22Rv1 (cell line): ENCODE data around the gene CDC34.
A peak's percentile ranks its signal among the peaks of the same experiment; 100 is the strongest.

Experiments
- H3K27ac ChIP-seq: fragments of 450-650 bp; 2 replicates; pipeline ENCODE4 v1.5.1; 2017
- CTCF ChIP-seq: fragments of 450-650 bp; IDR thresholded peaks from 2 replicates; pipeline ENCODE4 v1.5.1; 2017; ENCODE audit warnings: mild to moderate bottlenecking
- ZFX ChIP-seq: fragments of 450-650 bp; IDR thresholded peaks from 2 replicates; pipeline ENCODE4 v1.6.1; 2017; ENCODE audit warnings: antibody characterized with exemption, borderline replicate concordance

Gene CDC34

GRCh38 chr19:518598-519231, 12.8 kb upstream of the CDC34 start:
- H3K27ac ChIP-seq, result no peak overlapping the region
- TF ChIP-seq ZFX, result no peak
- TF ChIP-seq CTCF, result no peak

DNA sequence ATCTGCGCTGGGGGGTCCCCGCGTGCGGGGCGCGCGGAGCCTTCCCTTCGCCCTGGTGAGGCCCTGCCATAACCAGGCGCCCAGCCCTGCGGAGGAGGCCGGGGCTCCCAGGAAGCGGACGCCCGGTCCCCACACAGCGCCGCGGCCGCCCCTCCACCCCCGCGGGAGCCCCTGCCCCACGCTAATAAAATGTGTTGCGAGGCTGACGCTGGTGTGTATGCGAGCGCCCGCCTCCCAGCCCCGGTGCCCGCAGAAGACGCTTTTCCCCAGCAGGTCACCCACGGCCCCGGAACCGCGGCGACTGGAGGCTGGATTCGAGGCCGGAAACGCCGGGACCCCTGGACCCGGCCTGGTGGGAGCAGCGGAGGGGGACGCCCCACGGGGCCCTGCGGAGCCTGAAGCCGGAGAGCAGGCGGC, 12.1 kb upstream of the CDC34 start:
- TF ChIP-seq ZFX, result no peak
- TF ChIP-seq CTCF, result no peak

DNA sequence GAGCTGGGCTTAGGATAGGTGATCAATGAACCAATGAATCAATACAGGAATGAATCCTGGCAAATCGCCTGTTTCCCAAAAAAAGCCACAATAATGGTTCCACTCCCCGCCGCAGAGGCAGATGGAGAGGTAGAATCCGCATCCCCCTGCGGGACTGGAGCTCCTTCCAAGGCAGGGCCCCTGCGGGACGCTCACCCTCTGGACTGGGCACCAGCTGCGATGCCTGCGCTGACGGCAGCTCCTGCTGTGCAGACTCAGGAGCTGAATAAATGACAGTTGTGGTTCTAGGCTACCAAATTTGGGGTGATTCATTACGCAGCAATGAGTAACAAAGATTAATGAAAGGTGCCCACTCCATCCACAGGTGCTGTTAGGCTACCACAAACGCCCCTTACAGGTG, 8.8 kb upstream of the CDC34 start:
- TF ChIP-seq ZFX (no peak), CTCF (no peak)
- H3K27ac ChIP-seq, result no peak overlapping the region

More for the DNA sequence above, 12.1 kb upstream of the CDC34 start:
- H3K27ac ChIP-seq, result no peak overlapping the region

- TF ChIP-seq ZFX, result no peak
- TF ChIP-seq CTCF, result no peak
- H3K27ac ChIP-seq, result no peak overlapping the region; the same call in 1 of the 2 replicates
Observed at GRCh38 chr19:524062-524674, 7.4 kb upstream of the CDC34 start.

DNA sequence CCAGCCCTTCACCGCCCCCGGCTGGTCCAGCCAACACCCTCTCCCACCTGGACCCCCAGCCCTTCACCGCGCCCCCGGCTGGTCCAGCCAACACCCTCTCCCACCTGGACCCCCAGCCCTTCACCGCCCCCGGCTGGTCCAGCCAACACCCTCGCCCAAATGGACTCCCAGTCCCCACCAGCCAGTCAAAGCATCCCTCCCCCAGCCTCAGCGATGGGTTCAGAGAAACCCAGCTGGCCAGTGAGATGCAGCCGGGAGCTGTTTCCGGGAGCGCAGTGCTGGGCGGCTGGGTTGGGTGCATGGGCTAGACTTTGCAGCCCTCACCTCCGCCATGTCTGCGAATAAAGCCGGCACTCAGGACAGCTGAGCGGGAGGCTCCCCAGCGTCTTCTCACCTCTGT, 6.5 kb upstream of the CDC34 start:
- peak overlapping the region; percentile 32; the same call in 1 of the 2 replicates for H3K27ac ChIP-seq
- TF ChIP-seq CTCF, result no peak
- no peak for TF ChIP-seq ZFX

GRCh38 chr19:525857-526419, 5.6 kb upstream of the CDC34 start:
- no peak overlapping the region for H3K27ac ChIP-seq
- TF ChIP-seq CTCF (no peak), ZFX (no peak)

DNA sequence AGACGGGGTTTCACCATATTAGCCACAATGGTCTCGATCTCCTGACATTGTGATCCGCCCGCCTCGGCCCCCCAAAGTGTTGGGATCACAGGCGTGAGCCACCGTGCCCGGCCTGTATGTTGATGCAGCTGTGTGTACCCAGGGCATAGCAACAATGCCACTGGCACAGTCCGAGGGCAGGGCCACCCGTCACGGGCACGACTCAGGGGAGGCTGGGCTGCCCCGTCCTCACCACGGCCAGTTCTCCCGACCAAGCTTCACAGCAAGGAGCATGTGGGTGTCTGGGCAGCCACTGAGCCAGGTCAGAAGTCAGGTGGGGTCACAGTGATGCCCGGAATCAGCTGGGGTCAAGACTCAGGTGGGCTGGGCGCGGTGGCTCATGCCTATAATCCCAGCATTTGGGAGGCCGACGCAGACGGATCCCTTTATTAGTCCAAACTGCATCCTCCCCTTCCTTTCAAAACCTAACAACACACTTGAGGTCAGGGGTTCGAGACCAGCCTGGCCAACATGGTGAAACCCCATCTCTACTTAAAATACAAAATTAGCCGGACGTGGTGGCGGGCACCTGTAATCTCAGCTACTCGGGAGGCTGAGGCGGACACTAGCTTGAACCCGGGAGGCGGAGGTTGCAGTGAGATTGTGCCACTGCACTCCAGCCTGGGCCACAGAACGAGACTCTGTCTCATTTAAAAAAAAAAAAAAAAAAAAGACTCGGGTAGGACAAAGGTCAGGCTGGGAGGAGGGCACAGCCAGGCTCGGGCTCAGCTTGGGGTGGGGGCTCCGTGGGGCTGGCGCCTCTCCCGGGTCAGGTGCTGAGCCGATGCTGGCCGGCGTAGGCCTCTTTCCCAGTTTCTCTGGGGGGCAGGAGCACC, 1.2 kb upstream of the CDC34 start:
- H3K27ac ChIP-seq, result peak overlapping the region; percentile 87
- no peak for TF ChIP-seq ZFX
- TF ChIP-seq CTCF, result no peak
